BJ (cell line): ENCODE results near the gene TIMM23. TPM values are rescaled to one million over a fixed set of nuclear protein-coding genes. Genes with fewer than 3 reads are reported as not detected.

Source experiments
- CTCF ChIA-PET: fragments of 350-600 bp; formaldehyde crosslinking; extraction: SDS; loops from one replicate; lab custom pipeline; 2021; ENCODE audit warnings: antibody characterized with exemption, inconsistent platforms; lab: Yijun Ruan, JAX
- POLR2A ChIA-PET: fragments of 300-600 bp; sonication (Branson Sonifier 250); formaldehyde crosslinking; extraction: SDS; loops from one replicate; lab custom pipeline; 2021; ENCODE audit warnings: antibody characterized with exemption; lab: Charles Lee
- DNase-seq: peaks from one replicate; pipeline ENCODE4 v3.0.0-alpha.2; 2011; ENCODE audit warnings: low read depth
- H3K27me3 ChIP-seq: 2 replicates; pipeline ENCODE4 v1.6.0; 2011; ENCODE audit warnings: low read length; ENCODE audit not compliant: control insufficient read depth, insufficient read depth
- H3K36me3 ChIP-seq: 2 replicates; pipeline ENCODE4 v1.5.1; 2011; ENCODE audit warnings: low read length; ENCODE audit not compliant: control insufficient read depth, insufficient read depth
- H3K4me3 ChIP-seq: 2 replicates; pipeline ENCODE4 v1.5.1; 2011; ENCODE audit warnings: low read depth, mild to moderate bottlenecking, control low read depth, low read length
- CTCF ChIP-seq: IDR thresholded peaks from 2 replicates; pipeline ENCODE4 v1.5.1; 2011; ENCODE audit warnings: low read depth, mild to moderate bottlenecking, control low read depth, inconsistent platforms, low read length, moderate library complexity; ENCODE audit not compliant: insufficient read depth
- polyA plus RNA-seq: library from polyadenylated mRNA; depleted of rRNA; stranded (reverse); fragments of >200 nt; gene quantifications from 2 replicates; pipeline ENCODE4 v1.2.3, GENCODE V29; 2011; rRNA removed
- small RNA-seq: library from RNA; depleted of rRNA; stranded (forward); fragments of <200 nt; gene quantifications from one replicate; pipeline ENCODE3, GENCODE V24; 2012; ENCODE audit warnings: low replicate concordance, low read depth; ENCODE audit not compliant: insufficient read length

TIMM23 gene
- polyA plus RNA-seq, 1 experiment, result 52.5 TPM

GRCh38 chr10:46052057-46052790, 79.9 kb downstream of the TIMM23 start:
- ChIA-PET CTCF (interaction anchor here (1.4 kb wide), 1 partner anchor 28 kb away, joined by 4 read pairs; no protein-coding TSS in a partner anchor), POLR2A (no interaction called here)
- H3K4me3 ChIP-seq, result no peak overlapping the region
- no peaks in the 10 kb centered on the region for H3K36me3 ChIP-seq
- DNase-seq, result no peak
- peaks cover 5% of the 10 kb centered on the region; the same call in 1 of the 2 replicates for H3K27me3 ChIP-seq
- no peak for TF ChIP-seq CTCF

GRCh38 chr10:46052791-46053375, 80.6 kb downstream of the TIMM23 start:
- no peak for DNase-seq
- POLR2A ChIA-PET, result no interaction called here
- Histone ChIP-seq H3K27me3 (peaks cover 5% of the 10 kb centered on the region; the same call in 1 of the 2 replicates), H3K4me3 (no peak overlapping the region), H3K36me3 (no peaks in the 10 kb centered on the region)
- CTCF ChIA-PET, result interaction anchor here (1.4 kb wide), 1 partner anchor 27 kb away, joined by 4 read pairs; no protein-coding TSS in a partner anchor
- TF ChIP-seq CTCF, result no peak

Small RNAs within 50 kb of the gene (small RNA-seq; reads per million reads assigned to genes)
- not detected for gene SNORA74C-1

Other genes with a start within 250 kb of the TIMM23 start
- 19.4 and 26.0 TPM in 2 replicates for gene WASHC2C, start 245.2 kb upstream of the TIMM23 start, polyA plus RNA-seq
- gene AGAP4, start 125.0 kb upstream of the TIMM23 start, polyA plus RNA-seq, result 6.6 and 7.2 TPM in 2 replicates
- 108 and 156 TPM in 2 replicates for gene NCOA4, start 58.1 kb downstream of the TIMM23 start, polyA plus RNA-seq
- not detected in 2 replicates for gene MSMB, start 73.8 kb downstream of the TIMM23 start, polyA plus RNA-seq